ENCODE results near the gene TBC1D7. TPM values are rescaled to one million over a fixed set of nuclear protein-coding genes. Genes with fewer than 3 reads are reported as not detected.
A peak's percentile ranks its signal among the peaks of the same experiment; 100 is the strongest.

Gene TBC1D7
- total and polyA plus RNA-seq, 2 donors (not counting 1 experiment from before 2014, with no cell fraction given): 21.5 to 22.3 TPM

- Histone ChIP-seq H3K4me2 (replicated peaks; ENCODE audit: low read depth, low read length, poor library complexity, severe bottlenecking) (peak overlapping the region; percentile 44), H3K4me3 (ENCODE audit: control extremely low read depth in 1 of 5, extremely low read depth in 1 of 5, insufficient read depth in 1 of 5, low read depth in 2 of 5, low read length in 4 of 5) (no peak overlapping the region), H3K4me1 (ENCODE audit: control insufficient read depth in 2 of 2, insufficient read depth in 2 of 2, low read length in 2 of 2) (peaks cover 31 to 36% of the 10 kb centered on the region in 2 donors), H2AFZ (ENCODE audit: insufficient read depth, low read depth, low read length, poor library complexity, severe bottlenecking) (no peak overlapping the region), H3K9me3 (ENCODE audit: control extremely low read depth in 1 of 3, control insufficient read depth in 2 of 3, insufficient read depth in 1 of 3, low read length in 2 of 3) (peaks cover 0 to 17% (median 7%) of the 10 kb centered on the region in 3 donors), H4K20me1 (ENCODE audit: control insufficient read depth, insufficient read depth, low read length, poor library complexity, severe bottlenecking) (peaks cover 78% of the 10 kb centered on the region), H3K27ac (ENCODE audit: low read length in 2 of 2) (peak overlapping the region; percentile 4 to 69), H3K79me2 (ENCODE audit: control insufficient read depth, insufficient read depth, low read length) (peaks cover 42% of the 10 kb centered on the region), H3K27me3 (replicated peaks in 1 of 4; ENCODE audit: control extremely low read depth in 1 of 4, control insufficient read depth in 3 of 4, insufficient read depth in 4 of 4, low read length in 3 of 4) (no peaks in the 10 kb centered on the region), H3K9ac (ENCODE audit: low read length) (no peak overlapping the region), H3K36me3 (replicated peaks in 1 of 2; ENCODE audit: control extremely low read depth in 1 of 2, control insufficient read depth in 1 of 2, extremely low read depth in 1 of 2, insufficient read depth in 2 of 2, low read length in 1 of 2) (peaks cover 25 to 94% of the 10 kb centered on the region in 2 experiments)
- DNase-seq (peak; percentile 41), ATAC-seq (ENCODE audit: low read depth) (peak; percentile 55)
- H3K27me3 Mint-ChIP-seq: no peaks in the 10 kb centered on the region
- peaks cover 77% of the 10 kb centered on the region for H3K4me1 Mint-ChIP-seq
- ChIA-PET POLR2A (interaction anchor here (0.7 to 1.0 kb wide), 5 partner anchors 11 to 84 kb away, joined by 3 to 7 read pairs (median 3); no protein-coding TSS in a partner anchor), CTCF (interaction anchor here (0.9 to 2.6 kb wide), 8 partner anchors 9 to 91 kb away, joined by 3 to 10 read pairs (median 4); partner anchors contain the start of gene TBC1D7)
- no peaks in the 10 kb centered on the region for H3K9me3 Mint-ChIP-seq (ENCODE audit: insufficient read depth)
- peak overlapping the region; percentile 49 for H3K4me3 Mint-ChIP-seq
- 100% methylated on average over 2 of the region's 2 CpGs for WGBS (ENCODE audit: insufficient coverage)
- intact Hi-C loops (cut with micrococcal nuclease): loop anchor here (1.0 kb wide), 1 partner anchor 14 kb away; no protein-coding TSS in a partner anchor
- H3K27ac Mint-ChIP-seq: peak overlapping the region; percentile 75
- TF ChIP-seq CTCF (IDR thresholded peaks at IDR 0.05): no peak
- TF ChIP-seq EZH2 (IDR thresholded peaks at IDR 0.05; ENCODE audit: borderline replicate concordance, insufficient read depth, low read depth, low read length, poor library complexity, severe bottlenecking): no peak
These were observed 42.6 kb downstream of the TBC1D7 start for GRCh38 chr6:13285705-13286104.

DNA sequence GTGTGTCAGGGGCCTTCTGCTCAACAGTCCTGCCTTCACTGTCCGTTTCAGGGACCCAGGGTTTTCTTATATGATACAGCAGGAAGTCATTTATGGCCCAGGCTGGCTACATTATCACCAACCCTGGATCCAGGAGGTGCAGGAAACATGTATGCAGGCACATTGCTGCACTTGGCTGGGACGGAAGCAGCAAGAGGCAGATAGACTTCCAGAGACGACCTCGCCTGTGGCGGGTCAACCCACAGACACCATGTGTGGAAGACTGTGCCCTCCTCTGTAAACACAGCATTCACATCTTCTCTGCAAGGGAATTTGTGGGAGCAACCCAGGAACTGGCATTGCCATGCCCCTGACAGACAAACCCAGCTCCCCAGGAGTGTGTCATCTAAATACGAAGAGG is 43.7 kb downstream of the TBC1D7 start:
- Histone ChIP-seq H3K9ac (ENCODE audit: low read length) (no peak overlapping the region), H3K27me3 (replicated peaks in 1 of 4; ENCODE audit: control extremely low read depth in 1 of 4, control insufficient read depth in 3 of 4, insufficient read depth in 4 of 4, low read length in 3 of 4) (no peaks in the 10 kb centered on the region), H3K36me3 (replicated peaks in 1 of 2; ENCODE audit: control extremely low read depth in 1 of 2, control insufficient read depth in 1 of 2, extremely low read depth in 1 of 2, insufficient read depth in 2 of 2, low read length in 1 of 2) (peaks cover 25 to 94% of the 10 kb centered on the region in 2 experiments), H3K4me2 (replicated peaks; ENCODE audit: low read depth, low read length, poor library complexity, severe bottlenecking) (peak overlapping the region; percentile 20), H3K27ac (ENCODE audit: low read length in 2 of 2) (peak overlapping the region in 1 of 2 donors; percentile 69), H3K4me3 (ENCODE audit: control extremely low read depth in 1 of 5, extremely low read depth in 1 of 5, insufficient read depth in 1 of 5, low read depth in 2 of 5, low read length in 4 of 5) (no peak overlapping the region), H2AFZ (ENCODE audit: insufficient read depth, low read depth, low read length, poor library complexity, severe bottlenecking) (no peak overlapping the region), H3K9me3 (ENCODE audit: control extremely low read depth in 1 of 3, control insufficient read depth in 2 of 3, insufficient read depth in 1 of 3, low read length in 2 of 3) (peaks cover 0 to 17% (median 7%) of the 10 kb centered on the region in 3 donors), H3K4me1 (ENCODE audit: control insufficient read depth in 2 of 2, insufficient read depth in 2 of 2, low read length in 2 of 2) (peaks cover 39 to 47% of the 10 kb centered on the region in 2 donors), H3K79me2 (ENCODE audit: control insufficient read depth, insufficient read depth, low read length) (peaks cover 52% of the 10 kb centered on the region), H4K20me1 (ENCODE audit: control insufficient read depth, insufficient read depth, low read length, poor library complexity, severe bottlenecking) (peaks cover 80% of the 10 kb centered on the region)
- peak overlapping the region; percentile 17 for H3K27ac Mint-ChIP-seq
- intact Hi-C loops (cut with micrococcal nuclease): no loop called here
- peak; percentile 16 for DNase-seq
- H3K4me1 Mint-ChIP-seq: peaks cover 79% of the 10 kb centered on the region
- TF ChIP-seq EZH2 (IDR thresholded peaks at IDR 0.05; ENCODE audit: borderline replicate concordance, insufficient read depth, low read depth, low read length, poor library complexity, severe bottlenecking): no peak
- TF ChIP-seq CTCF (IDR thresholded peaks at IDR 0.05): no peak
- ChIA-PET CTCF (interaction anchor here (0.7 to 2.6 kb wide), 6 partner anchors 10 to 93 kb away, joined by 3 to 10 read pairs (median 6); no protein-coding TSS in a partner anchor), POLR2A (no interaction called here)
- no peaks in the 10 kb centered on the region for H3K27me3 Mint-ChIP-seq
- H3K4me3 Mint-ChIP-seq: no peak overlapping the region
- ATAC-seq (ENCODE audit: low read depth): no peak
- 97% methylated on average over 4 of the region's 6 CpGs for WGBS (ENCODE audit: insufficient coverage)
- H3K9me3 Mint-ChIP-seq (ENCODE audit: insufficient read depth): no peaks in the 10 kb centered on the region

All from B cell (primary cell).